Effector memory CD8-positive, alpha-beta T cell (primary cell): Measurements from ENCODE around the gene CASP12.

Source experiments
- ATAC-seq: fragments of 150-1000 bp; cut with Tn5 transposase; replicated peaks from 2 replicates; pipeline ENCODE4 v1.10.0; 2021; ENCODE audit warnings: mild to moderate bottlenecking, moderate library complexity
- DNase-seq, 3 experiments: peaks; one replicate each; pipeline ENCODE4 v3.0.0; 2021
- H3K27ac Mint-ChIP-seq, 2 donors: one replicate each; pipeline ENCODE4 v1.8.0; 2022; ENCODE audit warnings: mild to moderate bottlenecking in 2 of 2, mixed read lengths in 2 of 2, moderate library complexity in 2 of 2
- H3K27me3 Mint-ChIP-seq, 2 donors: one replicate each; pipeline ENCODE4 v1.8.0; 2022; ENCODE audit warnings: mixed read lengths in 2 of 2
- H3K36me3 Mint-ChIP-seq: one replicate; pipeline ENCODE4 v1.8.0; 2022; ENCODE audit warnings: mild to moderate bottlenecking, moderate library complexity, mixed read lengths; ENCODE audit not compliant: insufficient read depth
- H3K4me1 Mint-ChIP-seq, 2 donors: one replicate each; pipeline ENCODE4 v1.8.0; 2022; ENCODE audit warnings: low read depth in 2 of 2, mixed read lengths in 2 of 2
- H3K4me3 Mint-ChIP-seq, 2 donors: one replicate each; pipeline ENCODE4 v1.8.0; 2022; ENCODE audit warnings: mild to moderate bottlenecking in 2 of 2, mixed read lengths in 2 of 2, moderate library complexity in 2 of 2
- H3K9me3 Mint-ChIP-seq, 2 donors: one replicate each; pipeline ENCODE4 v1.8.0; 2022; ENCODE audit warnings: mixed read lengths in 2 of 2

The CASP12 gene

GRCh38 chr11:104912102-104912501 is 13.8 kb upstream of the CASP12 start:
- Mint-ChIP-seq H3K4me1 (peaks cover 48 to 64% of the 10 kb centered on the region in 2 donors), H3K4me3 (no peak overlapping the region), H3K27me3 (no peaks in the 10 kb centered on the region), H3K27ac (no peak overlapping the region), H3K36me3 (peaks cover 11% of the 10 kb centered on the region), H3K9me3 (no peaks in the 10 kb centered on the region)
- ATAC-seq (no peak), DNase-seq (no peak)

GRCh38 chr11:104908186-104908531 is 9.9 kb upstream of the CASP12 start:
- Mint-ChIP-seq H3K4me3 (peak overlapping the region; percentile 2 to 63), H3K36me3 (peaks cover 20% of the 10 kb centered on the region), H3K27me3 (no peaks in the 10 kb centered on the region), H3K27ac (peak overlapping the region; percentile 3 to 79), H3K4me1 (peaks cover 24 to 34% of the 10 kb centered on the region in 2 donors), H3K9me3 (no peaks in the 10 kb centered on the region)
- DNase-seq (no peak), ATAC-seq (peak; percentile 31)

- ATAC-seq (peak; percentile 68), DNase-seq (no peak)
- peaks cover 20% of the 10 kb centered on the region for H3K36me3 Mint-ChIP-seq
- H3K4me3 Mint-ChIP-seq: peak overlapping the region; percentile 2 to 63
- peak overlapping the region; percentile 3 to 79 for H3K27ac Mint-ChIP-seq
- peaks cover 20 to 33% of the 10 kb centered on the region in 2 donors for H3K4me1 Mint-ChIP-seq
- H3K9me3 Mint-ChIP-seq: no peaks in the 10 kb centered on the region
- H3K27me3 Mint-ChIP-seq: no peaks in the 10 kb centered on the region
These were observed 9.4 kb upstream of the CASP12 start for GRCh38 chr11:104907521-104908185.

- H3K27me3 Mint-ChIP-seq: no peaks in the 10 kb centered on the region
- H3K36me3 Mint-ChIP-seq: peaks cover 20% of the 10 kb centered on the region
- H3K9me3 Mint-ChIP-seq: peaks cover 2 to 4% of the 10 kb centered on the region in 2 donors
- H3K4me1 Mint-ChIP-seq: peaks cover 29 to 34% of the 10 kb centered on the region in 2 donors
- no peak for DNase-seq
- no peak overlapping the region for H3K4me3 Mint-ChIP-seq
- H3K27ac Mint-ChIP-seq: no peak overlapping the region
- ATAC-seq: no peak
These were observed 7.0 kb upstream of the CASP12 start for GRCh38 chr11:104905271-104905670.

GRCh38 chr11:104899226-104899625 is 966 bp upstream of the CASP12 start:
- H3K27me3 Mint-ChIP-seq: no peaks in the 10 kb centered on the region
- no peak overlapping the region for H3K4me3 Mint-ChIP-seq
- H3K36me3 Mint-ChIP-seq: peaks cover 3% of the 10 kb centered on the region

GRCh38 chr11:104898685-104899013 is 389 bp upstream of the CASP12 start:
- Mint-ChIP-seq H3K9me3 (peaks cover 2 to 4% of the 10 kb centered on the region in 2 donors), H3K36me3 (no peaks in the 10 kb centered on the region), H3K27ac (peak overlapping the region; percentile 81 to 97), H3K4me1 (peaks cover 32 to 35% of the 10 kb centered on the region in 2 donors), H3K4me3 (peak overlapping the region; percentile 61 to 69), H3K27me3 (no peaks in the 10 kb centered on the region)
- DNase-seq (no peak), ATAC-seq (no peak)

More at GRCh38 chr11:104899226-104899625, 966 bp upstream of the CASP12 start:
- DNase-seq: no peak
- H3K4me1 Mint-ChIP-seq: peaks cover 32% of the 10 kb centered on the region in 2 donors
- no peak for ATAC-seq
- peak overlapping the region in 1 of 2 donors; percentile 81 for H3K27ac Mint-ChIP-seq
- peaks cover 2 to 4% of the 10 kb centered on the region in 2 donors for H3K9me3 Mint-ChIP-seq

- Mint-ChIP-seq H3K4me1 (peaks cover 17 to 24% of the 10 kb centered on the region in 2 donors), H3K4me3 (no peak overlapping the region), H3K27me3 (no peaks in the 10 kb centered on the region), H3K9me3 (no peaks in the 10 kb centered on the region), H3K27ac (peak overlapping the region in 1 of 2 donors; percentile 0), H3K36me3 (no peaks in the 10 kb centered on the region)
- DNase-seq: no peak
- no peak for ATAC-seq
These were observed 2.6 kb downstream of the CASP12 start for GRCh38 chr11:104895634-104896033.

- no peak overlapping the region for H3K4me3 Mint-ChIP-seq
- H3K36me3 Mint-ChIP-seq: no peaks in the 10 kb centered on the region
- peaks cover 11 to 24% of the 10 kb centered on the region in 2 donors for H3K4me1 Mint-ChIP-seq
- H3K9me3 Mint-ChIP-seq: no peaks in the 10 kb centered on the region
- no peaks in the 10 kb centered on the region for H3K27me3 Mint-ChIP-seq
- no peak for DNase-seq
- no peak overlapping the region for H3K27ac Mint-ChIP-seq
- no peak for ATAC-seq
These were observed 4.4 kb downstream of the CASP12 start for GRCh38 chr11:104893876-104894275.

- no peak overlapping the region for H3K4me3 Mint-ChIP-seq
- H3K27ac Mint-ChIP-seq: no peak overlapping the region
- H3K36me3 Mint-ChIP-seq: no peaks in the 10 kb centered on the region
- no peaks in the 10 kb centered on the region for H3K9me3 Mint-ChIP-seq
- H3K27me3 Mint-ChIP-seq: no peaks in the 10 kb centered on the region
- ATAC-seq (no peak), DNase-seq (no peak)
- peaks cover 3 to 15% of the 10 kb centered on the region in 2 donors for H3K4me1 Mint-ChIP-seq
These were observed 5.3 kb downstream of the CASP12 start for GRCh38 chr11:104892723-104893511.

GRCh38 chr11:104891135-104891534 is 7.1 kb downstream of the CASP12 start:
- no peaks in the 10 kb centered on the region for H3K36me3 Mint-ChIP-seq
- no peak overlapping the region for H3K27ac Mint-ChIP-seq
- H3K4me1 Mint-ChIP-seq: peaks cover 0 to 8% of the 10 kb centered on the region in 2 donors
- ATAC-seq: no peak
- H3K4me3 Mint-ChIP-seq: no peak overlapping the region
- H3K9me3 Mint-ChIP-seq: no peaks in the 10 kb centered on the region
- H3K27me3 Mint-ChIP-seq: no peaks in the 10 kb centered on the region
- no peak for DNase-seq

GRCh38 chr11:104883342-104883741 is 14.9 kb downstream of the CASP12 start:
- Mint-ChIP-seq H3K27ac (no peak overlapping the region), H3K27me3 (no peaks in the 10 kb centered on the region), H3K4me1 (peaks cover 9 to 21% of the 10 kb centered on the region in 2 donors), H3K4me3 (no peak overlapping the region), H3K9me3 (no peaks in the 10 kb centered on the region), H3K36me3 (no peaks in the 10 kb centered on the region)
- DNase-seq (no peak), ATAC-seq (no peak)

- H3K27ac Mint-ChIP-seq: no peak overlapping the region
- H3K4me1 Mint-ChIP-seq: peaks cover 26 to 41% of the 10 kb centered on the region in 2 donors
- H3K9me3 Mint-ChIP-seq: no peaks in the 10 kb centered on the region
- DNase-seq (no peak), ATAC-seq (no peak)
- no peaks in the 10 kb centered on the region for H3K36me3 Mint-ChIP-seq
- H3K4me3 Mint-ChIP-seq: no peak overlapping the region
- no peaks in the 10 kb centered on the region for H3K27me3 Mint-ChIP-seq
These were observed 17.0 kb downstream of the CASP12 start for GRCh38 chr11:104881117-104881794.

GRCh38 chr11:104879514-104880190 is 18.6 kb downstream of the CASP12 start:
- Mint-ChIP-seq H3K27ac (no peak overlapping the region), H3K4me1 (peaks cover 37 to 47% of the 10 kb centered on the region in 2 donors), H3K4me3 (no peak overlapping the region), H3K27me3 (no peaks in the 10 kb centered on the region), H3K9me3 (no peaks in the 10 kb centered on the region), H3K36me3 (no peaks in the 10 kb centered on the region)
- DNase-seq (no peak), ATAC-seq (no peak)
